Keratinocyte (primary cell): ENCODE results near the gene C22orf39. TPM values are rescaled to one million over a fixed set of nuclear protein-coding genes. Genes with fewer than 3 reads are reported as not detected.

Experiments
- DNase-seq: peaks from one replicate; pipeline ENCODE4 v3.0.0-alpha.2; 2011; ENCODE audit warnings: low read depth, missing footprints, low spot score
- FAIRE-seq: peaks from 2 replicates; lab custom pipeline; 2011; peaks lifted over from hg19 to GRCh38; lab: Jason Lieb, UNC
- H2AFZ ChIP-seq: 2 replicates; pipeline ENCODE4 v1.6.0; 2012; ENCODE audit warnings: low read length, control low read depth, inconsistent platforms; ENCODE audit not compliant: control insufficient read depth
- H3K27ac ChIP-seq: 2 replicates; pipeline ENCODE4 v1.5.1; 2011; ENCODE audit warnings: low read length; ENCODE audit not compliant: control insufficient read depth, insufficient read depth
- H3K27me3 ChIP-seq: 3 replicates; pipeline ENCODE4 v1.6.0; 2011; ENCODE audit warnings: low read length; ENCODE audit not compliant: control insufficient read depth, insufficient read depth; ENCODE audit errors: extremely low read depth
- H3K36me3 ChIP-seq, 2 experiments: 2 replicates in 1 of 2; 3 replicates in 1 of 2; pipeline ENCODE4 v1.5.1; 2011; ENCODE audit warnings: low read length in 2 of 2, mild to moderate bottlenecking in 1 of 2; ENCODE audit not compliant: control insufficient read depth in 2 of 2, insufficient read depth in 2 of 2; ENCODE audit errors: extremely low read depth in 1 of 2
- H3K4me1 ChIP-seq: 3 replicates; pipeline ENCODE4 v1.5.1; 2011; ENCODE audit warnings: low read length; ENCODE audit not compliant: control insufficient read depth, insufficient read depth; ENCODE audit errors: extremely low read depth
- H3K4me2 ChIP-seq: 3 replicates; pipeline ENCODE4 v1.6.0; 2011; ENCODE audit warnings: low read depth, low read length; ENCODE audit not compliant: control insufficient read depth, insufficient read depth; ENCODE audit errors: extremely low read depth
- H3K4me3 ChIP-seq, 3 experiments: fragments of 200-600 bp in 1 of 3; sonication (generic) in 1 of 3; 2 replicates in 2 of 3; 3 replicates in 1 of 3; pipeline ENCODE4 v1.5.1; 2011 to 2016; ENCODE audit warnings: low read length in 3 of 3, mild to moderate bottlenecking in 3 of 3, control low read depth in 2 of 3, inconsistent platforms in 1 of 3, low read depth in 1 of 3, mixed read lengths in 1 of 3, mixed run types in 1 of 3, moderate library complexity in 1 of 3; ENCODE audit not compliant: control insufficient read depth in 2 of 3, insufficient read depth in 2 of 3; ENCODE audit errors: extremely low read depth in 1 of 3
- H3K79me2 ChIP-seq: 2 replicates; pipeline ENCODE4 v1.6.0; 2012; ENCODE audit warnings: low read length; ENCODE audit not compliant: control insufficient read depth, insufficient read depth
- H3K9ac ChIP-seq: 3 replicates; pipeline ENCODE4 v1.6.0; 2011; ENCODE audit warnings: low read length; ENCODE audit not compliant: control insufficient read depth, insufficient read depth; ENCODE audit errors: extremely low read depth
- H3K9me1 ChIP-seq: 3 replicates; pipeline ENCODE4 v1.6.0; 2011; ENCODE audit warnings: low read length; ENCODE audit not compliant: control insufficient read depth, insufficient read depth; ENCODE audit errors: extremely low read depth
- H3K9me3 ChIP-seq: 2 replicates; pipeline ENCODE4 v1.5.1; 2012; ENCODE audit warnings: low read depth, low read length; ENCODE audit not compliant: control insufficient read depth
- H4K20me1 ChIP-seq: 3 replicates; pipeline ENCODE4 v1.6.0; 2011; ENCODE audit warnings: low read length; ENCODE audit not compliant: control insufficient read depth, insufficient read depth; ENCODE audit errors: extremely low read depth
- EZH2 ChIP-seq: IDR thresholded peaks from one replicate; pipeline ENCODE4 v1.6.1; 2012; ENCODE audit warnings: inconsistent platforms, mild to moderate bottlenecking, low read length, moderate library complexity
- dilution Hi-C: fragments of 300-500 bp; cut with MboI; formaldehyde crosslinking; loops from one replicate; pipeline ENCODE4 v1.7.0; 2020; ENCODE audit warnings: low sequenced_read_pairs; ENCODE audit not compliant: extremely low pct_ligation_motif_present
- polyA plus RNA-seq, 5 experiments: library from polyadenylated mRNA; depleted of rRNA in 3 of 5; stranded (reverse) in 3 of 5; stranded (forward) in 1 of 5; unstranded in 1 of 5; fragments of >200 nt; gene quantifications; 1 replicate in 1 of 5; 2 replicates in 3 of 5; 3 replicates in 1 of 5; pipeline versions ENCODE4 v1.2.1 to v1.2.3, GENCODE V29; 2011 to 2012; ENCODE audit warnings: missing spikeins in 2 of 5, low read depth in 1 of 5, low replicate concordance in 1 of 5
- TF ChIP-seq, protein P1 (sequence below), 3 experiments: IDR thresholded peaks in 1 of 3; conservative IDR thresholded peaks in 1 of 3; optimal IDR thresholded peaks in 1 of 3; 2 replicates in 2 of 3; 3 replicates in 1 of 3; pipeline versions ENCODE3 to v1.5.1; 2011; ENCODE audit warnings: low read length in 3 of 3, mild to moderate bottlenecking in 3 of 3, moderate library complexity in 2 of 3, control low read depth in 1 of 3, inconsistent platforms in 1 of 3; ENCODE audit not compliant: insufficient read depth in 2 of 3; ENCODE audit errors: extremely low read depth in 1 of 3

The C22orf39 gene
- polyA plus RNA-seq, 1 donor (not counting 4 experiments of a cell fraction or from before 2014, with no cell fraction given) = 13.8 TPM

DNA sequence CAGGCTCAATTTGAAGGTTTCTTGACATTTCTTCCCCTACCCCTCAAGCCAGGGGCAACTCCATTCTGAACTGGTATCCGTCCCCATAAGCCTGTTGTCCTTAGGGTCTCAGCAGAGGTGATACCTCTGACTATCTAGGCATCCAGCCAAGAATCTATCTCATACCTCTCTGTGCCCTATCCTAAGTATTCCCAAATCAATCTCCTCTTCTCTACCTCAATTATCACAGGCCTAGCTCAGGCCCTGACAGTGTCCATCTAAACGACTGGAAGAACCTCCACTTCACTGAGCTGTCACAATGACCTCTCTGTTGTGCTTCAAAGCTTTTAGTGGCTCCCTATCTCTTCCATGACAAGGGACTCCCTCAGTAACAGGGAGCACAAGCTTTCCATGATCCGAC, 42.8 kb downstream of the C22orf39 start:
- Histone ChIP-seq H3K4me2 (no peak overlapping the region), H3K9ac (no peak overlapping the region), H3K9me3 (no peaks in the 10 kb centered on the region), H3K27ac (no peak overlapping the region), H2AFZ (no peak overlapping the region), H3K4me3 (no peak overlapping the region), H3K36me3 (peaks cover 33 to 36% of the 10 kb centered on the region in 2 experiments), H3K27me3 (no peaks in the 10 kb centered on the region), H3K4me1 (no peaks in the 10 kb centered on the region), H3K9me1 (no peaks in the 10 kb centered on the region), H3K79me2 (no peaks in the 10 kb centered on the region), H4K20me1 (peaks cover 2% of the 10 kb centered on the region)
- TF ChIP-seq, protein P1, sequence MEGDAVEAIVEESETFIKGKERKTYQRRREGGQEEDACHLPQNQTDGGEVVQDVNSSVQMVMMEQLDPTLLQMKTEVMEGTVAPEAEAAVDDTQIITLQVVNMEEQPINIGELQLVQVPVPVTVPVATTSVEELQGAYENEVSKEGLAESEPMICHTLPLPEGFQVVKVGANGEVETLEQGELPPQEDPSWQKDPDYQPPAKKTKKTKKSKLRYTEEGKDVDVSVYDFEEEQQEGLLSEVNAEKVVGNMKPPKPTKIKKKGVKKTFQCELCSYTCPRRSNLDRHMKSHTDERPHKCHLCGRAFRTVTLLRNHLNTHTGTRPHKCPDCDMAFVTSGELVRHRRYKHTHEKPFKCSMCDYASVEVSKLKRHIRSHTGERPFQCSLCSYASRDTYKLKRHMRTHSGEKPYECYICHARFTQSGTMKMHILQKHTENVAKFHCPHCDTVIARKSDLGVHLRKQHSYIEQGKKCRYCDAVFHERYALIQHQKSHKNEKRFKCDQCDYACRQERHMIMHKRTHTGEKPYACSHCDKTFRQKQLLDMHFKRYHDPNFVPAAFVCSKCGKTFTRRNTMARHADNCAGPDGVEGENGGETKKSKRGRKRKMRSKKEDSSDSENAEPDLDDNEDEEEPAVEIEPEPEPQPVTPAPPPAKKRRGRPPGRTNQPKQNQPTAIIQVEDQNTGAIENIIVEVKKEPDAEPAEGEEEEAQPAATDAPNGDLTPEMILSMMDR (optimal IDR thresholded peaks at IDR 0.05 in 1 of 3, IDR thresholded peaks at IDR 0.05 in 1 of 3, conservative IDR thresholded peaks at IDR 0.05 in 1 of 3; ENCODE audit: extremely low read depth in 1 of 3, insufficient read depth in 2 of 3, low read length in 3 of 3) = no peak
- no peak for TF ChIP-seq EZH2
- FAIRE-seq (no peak), DNase-seq (no peak)
- dilution Hi-C loops = no loop called here

DNA sequence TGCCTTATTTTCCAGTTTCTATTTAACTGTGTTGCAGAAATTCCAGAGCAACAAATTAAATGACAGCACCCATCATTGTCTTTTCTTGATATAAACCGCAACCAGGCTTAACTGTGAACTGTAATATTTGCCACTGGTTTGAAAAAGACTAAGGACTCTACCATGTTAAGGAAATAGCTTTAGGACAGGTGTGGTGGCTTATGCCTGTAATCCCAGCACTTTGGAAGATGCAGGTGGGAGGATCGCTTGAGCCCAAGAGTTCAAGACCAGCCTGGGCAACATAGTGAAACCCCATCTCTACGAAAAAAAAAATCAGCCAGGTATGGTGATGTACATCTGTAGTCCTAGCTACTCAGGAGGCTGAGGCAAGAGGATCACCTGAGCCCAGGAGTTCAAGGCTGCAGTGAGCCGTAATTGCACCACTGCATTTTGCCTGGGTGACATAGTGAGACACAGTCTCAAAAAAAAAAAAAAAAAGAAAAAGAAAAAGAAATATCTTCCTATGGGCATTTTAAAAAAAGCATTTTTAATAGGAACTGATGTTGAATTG, 44.8 kb downstream of the C22orf39 start:
- Histone ChIP-seq H3K9me3 (no peaks in the 10 kb centered on the region), H3K27me3 (no peaks in the 10 kb centered on the region), H3K4me2 (no peak overlapping the region), H3K4me3 (no peak overlapping the region), H3K9me1 (no peaks in the 10 kb centered on the region), H3K79me2 (no peaks in the 10 kb centered on the region), H2AFZ (no peak overlapping the region), H3K9ac (no peak overlapping the region), H3K27ac (no peak overlapping the region), H4K20me1 (no peaks in the 10 kb centered on the region), H3K36me3 (peaks cover 29 to 36% of the 10 kb centered on the region in 2 experiments), H3K4me1 (no peaks in the 10 kb centered on the region)
- peak; percentile 17 for FAIRE-seq
- dilution Hi-C loops = no loop called here
- TF ChIP-seq EZH2 = no peak
- TF ChIP-seq, protein P1 (optimal IDR thresholded peaks at IDR 0.05 in 1 of 3, IDR thresholded peaks at IDR 0.05 in 1 of 3, conservative IDR thresholded peaks at IDR 0.05 in 1 of 3; ENCODE audit: extremely low read depth in 1 of 3, insufficient read depth in 2 of 3, low read length in 3 of 3) = no peak
- no peak for DNase-seq
